Glutamatergic neuron (in vitro differentiated cells): Measurements from ENCODE around the gene UBP1. TPM values are rescaled to one million over a fixed set of nuclear protein-coding genes. Genes with fewer than 3 reads are reported as not detected.
A peak's percentile ranks its signal among the peaks of the same experiment; 100 is the strongest.
"Not testable (repeated sequence)": the region's sequence is repeated elsewhere in the genome, so short reads cannot be mapped to it uniquely, and the experiment has no call there.

Experiments
- DNase-seq: peaks from one replicate; pipeline ENCODE4 v3.0.0; 2022
- H3K27ac Mint-ChIP-seq: one replicate; pipeline ENCODE4 v1.8.0; 2020; ENCODE audit warnings: mild to moderate bottlenecking, mixed read lengths, inconsistent platforms; ENCODE audit not compliant: unreplicated experiment
- H3K27me3 Mint-ChIP-seq: one replicate; pipeline ENCODE4 v1.8.0; 2020; ENCODE audit warnings: mild to moderate bottlenecking, moderate library complexity, mixed read lengths, inconsistent platforms; ENCODE audit not compliant: unreplicated experiment
- H3K36me3 Mint-ChIP-seq: one replicate; pipeline ENCODE4 v1.8.0; 2020; ENCODE audit warnings: mild to moderate bottlenecking, mixed read lengths, inconsistent platforms; ENCODE audit not compliant: unreplicated experiment
- H3K4me1 Mint-ChIP-seq: one replicate; pipeline ENCODE4 v1.8.0; 2020; ENCODE audit warnings: mild to moderate bottlenecking, low read depth, mixed read lengths, inconsistent platforms; ENCODE audit not compliant: unreplicated experiment
- H3K4me3 Mint-ChIP-seq: one replicate; pipeline ENCODE4 v1.8.0; 2020; ENCODE audit warnings: mild to moderate bottlenecking, mixed read lengths, inconsistent platforms; ENCODE audit not compliant: unreplicated experiment
- H3K9me3 Mint-ChIP-seq: one replicate; pipeline ENCODE4 v1.8.0; 2020; ENCODE audit warnings: mild to moderate bottlenecking, moderate library complexity, mixed read lengths, inconsistent platforms; ENCODE audit not compliant: unreplicated experiment
- total RNA-seq: library from RNA; stranded (reverse); fragmentation: NEBNext Ultra II Directional; extraction: Animal tissue kit (Norgen Biotek cat#: 25700); gene quantifications from one replicate; pipeline ENCODE4 v1.2.1, GENCODE V29; 2021; ENCODE audit not compliant: unreplicated experiment
- TF ChIP-seq, protein P1 (sequence below): fragments of 200-600 bp; sonication (generic); IDR thresholded peaks from one replicate; pipeline ENCODE4 v1.5.0; 2021; ENCODE audit not compliant: partially characterized antibody, unreplicated experiment

Gene UBP1
- total RNA-seq, 1 donor from 2014 or later: 69.9 TPM

- H3K4me1 Mint-ChIP-seq: peaks cover 30% of the 10 kb centered on the region
Observed at GRCh38 chr3:33437556-33438283, 2.5 kb downstream of the UBP1 start.

GRCh38 chr3:33433843-33434242, 6.4 kb downstream of the UBP1 start:
- H3K27ac Mint-ChIP-seq: no peak overlapping the region
- no peaks in the 10 kb centered on the region for H3K36me3 Mint-ChIP-seq
- peaks cover 34% of the 10 kb centered on the region for H3K4me1 Mint-ChIP-seq
- DNase-seq: no peak
- no peaks in the 10 kb centered on the region for H3K9me3 Mint-ChIP-seq
- TF ChIP-seq, protein P1, sequence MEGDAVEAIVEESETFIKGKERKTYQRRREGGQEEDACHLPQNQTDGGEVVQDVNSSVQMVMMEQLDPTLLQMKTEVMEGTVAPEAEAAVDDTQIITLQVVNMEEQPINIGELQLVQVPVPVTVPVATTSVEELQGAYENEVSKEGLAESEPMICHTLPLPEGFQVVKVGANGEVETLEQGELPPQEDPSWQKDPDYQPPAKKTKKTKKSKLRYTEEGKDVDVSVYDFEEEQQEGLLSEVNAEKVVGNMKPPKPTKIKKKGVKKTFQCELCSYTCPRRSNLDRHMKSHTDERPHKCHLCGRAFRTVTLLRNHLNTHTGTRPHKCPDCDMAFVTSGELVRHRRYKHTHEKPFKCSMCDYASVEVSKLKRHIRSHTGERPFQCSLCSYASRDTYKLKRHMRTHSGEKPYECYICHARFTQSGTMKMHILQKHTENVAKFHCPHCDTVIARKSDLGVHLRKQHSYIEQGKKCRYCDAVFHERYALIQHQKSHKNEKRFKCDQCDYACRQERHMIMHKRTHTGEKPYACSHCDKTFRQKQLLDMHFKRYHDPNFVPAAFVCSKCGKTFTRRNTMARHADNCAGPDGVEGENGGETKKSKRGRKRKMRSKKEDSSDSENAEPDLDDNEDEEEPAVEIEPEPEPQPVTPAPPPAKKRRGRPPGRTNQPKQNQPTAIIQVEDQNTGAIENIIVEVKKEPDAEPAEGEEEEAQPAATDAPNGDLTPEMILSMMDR: no peak
- peaks cover 2% of the 10 kb centered on the region for H3K27me3 Mint-ChIP-seq
- H3K4me3 Mint-ChIP-seq: no peak overlapping the region

More at GRCh38 chr3:33437556-33438283, 2.5 kb downstream of the UBP1 start:
- Mint-ChIP-seq H3K27me3 (peaks cover 12% of the 10 kb centered on the region), H3K36me3 (no peaks in the 10 kb centered on the region), H3K9me3 (peaks cover 10% of the 10 kb centered on the region), H3K27ac (no peak overlapping the region), H3K4me3 (peak overlapping the region; percentile 95)
- TF ChIP-seq, protein P1: no peak
- peak; percentile 40 for DNase-seq

- H3K4me3 Mint-ChIP-seq: no peak overlapping the region
- peaks cover 2% of the 10 kb centered on the region for H3K27me3 Mint-ChIP-seq
- TF ChIP-seq, protein P1: no peak
- H3K4me1 Mint-ChIP-seq: peaks cover 32% of the 10 kb centered on the region
- no peaks in the 10 kb centered on the region for H3K9me3 Mint-ChIP-seq
- DNase-seq: no peak
- no peak overlapping the region for H3K27ac Mint-ChIP-seq
- no peaks in the 10 kb centered on the region for H3K36me3 Mint-ChIP-seq
Observed at GRCh38 chr3:33430571-33430970, 9.6 kb downstream of the UBP1 start.

GRCh38 chr3:33430061-33430460, 10.1 kb downstream of the UBP1 start:
- Mint-ChIP-seq H3K4me3 (no peak overlapping the region), H3K4me1 (peaks cover 32% of the 10 kb centered on the region), H3K9me3 (no peaks in the 10 kb centered on the region), H3K27ac (no peak overlapping the region), H3K36me3 (no peaks in the 10 kb centered on the region), H3K27me3 (peaks cover 2% of the 10 kb centered on the region)
- DNase-seq: no peak
- TF ChIP-seq, protein P1: no peak

GRCh38 chr3:33429306-33429705, 10.9 kb downstream of the UBP1 start:
- H3K4me3 Mint-ChIP-seq, H3K27ac Mint-ChIP-seq, H3K27me3 Mint-ChIP-seq, DNase-seq, H3K36me3 Mint-ChIP-seq, H3K9me3 Mint-ChIP-seq: not testable (repeated sequence)
- peaks cover 32% of the 10 kb centered on the region for H3K4me1 Mint-ChIP-seq
